ENCODE measurements around the gene TMEM37.

GRCh38 chr2:119484834-119485233 lies 53.2 kb downstream of the TMEM37 start:
- TF ChIP-seq CTCF (IDR thresholded peaks at IDR 0.05; ENCODE audit: borderline replicate concordance, extremely low read depth, low read length, poor library complexity, severe bottlenecking) (no peak), EZH2 (IDR thresholded peaks at IDR 0.05; ENCODE audit: borderline replicate concordance, low read depth, low read length, severe bottlenecking) (no peak)

Data from DND-41 (cell line).